RWPE2 (cell line): ENCODE results near the gene MRPL12.
"Not testable (repeated sequence)": the region's sequence is repeated elsewhere in the genome, so short reads cannot be mapped to it uniquely, and the experiment has no call there.

ENCODE experiments used
- ATAC-seq: fragments of 200-7000 bp; cut with Tn5 transposase; 3 replicates; pipeline ENCODE4 v1.9.1; 2021; ENCODE audit warnings: low read depth
- DNase-seq: peaks from one replicate; pipeline ENCODE4 v3.0.0-alpha.2; 2020; ENCODE audit warnings: low spot score
- H3K27ac ChIP-seq: fragments of 450-650 bp; 2 replicates; pipeline ENCODE4 v1.5.1; 2017; ENCODE audit warnings: mild to moderate bottlenecking; ENCODE audit not compliant: poor library complexity, severe bottlenecking
- H3K27me3 ChIP-seq: fragments of 250-450 bp; sonication (Bioruptor Pico); 2 replicates; pipeline ENCODE4 v1.5.1; 2021; ENCODE audit warnings: mild to moderate bottlenecking, moderate library complexity; ENCODE audit not compliant: insufficient read depth, poor library complexity, severe bottlenecking
- H3K36me3 ChIP-seq: fragments of 250-450 bp; sonication (Bioruptor Pico); 2 replicates; pipeline ENCODE4 v1.5.1; 2020; ENCODE audit warnings: low read depth, mild to moderate bottlenecking, moderate library complexity
- H3K4me1 ChIP-seq: fragments of 250-450 bp; sonication (Bioruptor Pico); 2 replicates; pipeline ENCODE4 v1.5.1; 2021; ENCODE audit warnings: mild to moderate bottlenecking, moderate library complexity; ENCODE audit not compliant: insufficient read depth, poor library complexity, severe bottlenecking
- H3K4me3 ChIP-seq: fragments of 250-450 bp; sonication (Bioruptor Pico); 2 replicates; pipeline ENCODE4 v1.5.1; 2021; ENCODE audit warnings: mild to moderate bottlenecking, moderate library complexity; ENCODE audit not compliant: severe bottlenecking
- H3K9me3 ChIP-seq: fragments of 250-450 bp; sonication (Bioruptor Pico); 2 replicates; pipeline ENCODE4 v1.5.1; 2021; ENCODE audit warnings: mild to moderate bottlenecking, moderate library complexity; ENCODE audit not compliant: severe bottlenecking
- CTCF ChIP-seq: fragments of 450-650 bp; IDR thresholded peaks from one replicate; pipeline ENCODE4 v1.5.1; 2017; ENCODE audit warnings: mild to moderate bottlenecking, moderate library complexity; ENCODE audit not compliant: poor library complexity, severe bottlenecking

Gene MRPL12

GRCh38 chr17:81673561-81674258 is 29.5 kb upstream of the MRPL12 start:
- no peak for ATAC-seq
- Histone ChIP-seq H3K27ac (no peak overlapping the region), H3K36me3 (peaks cover 59% of the 10 kb centered on the region), H3K27me3 (no peaks in the 10 kb centered on the region), H3K4me3 (no peak overlapping the region), H3K9me3 (no peaks in the 10 kb centered on the region), H3K4me1 (no peaks in the 10 kb centered on the region)
- DNase-seq: no peak
- no peak for TF ChIP-seq CTCF

- not testable (repeated sequence) for H3K27ac ChIP-seq, DNase-seq
Observed at GRCh38 chr17:81675515-81676221, 27.5 kb upstream of the MRPL12 start.

GRCh38 chr17:81676906-81677305 is 26.3 kb upstream of the MRPL12 start:
- Histone ChIP-seq H3K36me3 (peaks cover 27% of the 10 kb centered on the region), H3K27ac (no peak overlapping the region), H3K4me1 (no peaks in the 10 kb centered on the region), H3K27me3 (no peaks in the 10 kb centered on the region), H3K9me3 (no peaks in the 10 kb centered on the region), H3K4me3 (no peak overlapping the region)
- ATAC-seq: 0 out of 3 replicates have a peak, but pooled peaks have one; percentile 12
- TF ChIP-seq CTCF: no peak
- no peak for DNase-seq

More at GRCh38 chr17:81675515-81676221, 27.5 kb upstream of the MRPL12 start:
- not testable (repeated sequence) for H3K4me1 ChIP-seq, H3K27me3 ChIP-seq, H3K4me3 ChIP-seq, ATAC-seq, H3K9me3 ChIP-seq
- TF ChIP-seq CTCF: peak; percentile 66
- peaks cover 40% of the 10 kb centered on the region for H3K36me3 ChIP-seq

- no peak for TF ChIP-seq CTCF
- peaks cover 6% of the 10 kb centered on the region for H3K4me1 ChIP-seq
- DNase-seq: no peak
- H3K9me3 ChIP-seq: no peaks in the 10 kb centered on the region
- no peak overlapping the region for H3K27ac ChIP-seq
- peaks cover 5% of the 10 kb centered on the region for H3K36me3 ChIP-seq
- no peak for ATAC-seq
- H3K27me3 ChIP-seq: no peaks in the 10 kb centered on the region
- H3K4me3 ChIP-seq: no peak overlapping the region
Observed at GRCh38 chr17:81680150-81680549, 23.0 kb upstream of the MRPL12 start.

GRCh38 chr17:81681672-81682071 is 21.5 kb upstream of the MRPL12 start:
- no peak for TF ChIP-seq CTCF
- Histone ChIP-seq H3K27ac (no peak overlapping the region), H3K36me3 (peaks cover 13% of the 10 kb centered on the region), H3K27me3 (no peaks in the 10 kb centered on the region), H3K4me1 (peaks cover 7% of the 10 kb centered on the region), H3K9me3 (no peaks in the 10 kb centered on the region), H3K4me3 (no peak overlapping the region)
- no peak for ATAC-seq
- no peak for DNase-seq
